GM19043 (cell line): Measurements from ENCODE around the gene BCL7A.
"Not testable (repeated sequence)": the region's sequence is repeated elsewhere in the genome, so short reads cannot be mapped to it uniquely, and the experiment has no call there.

ENCODE experiments used
- ATAC-seq: cut with Tn5 transposase; IDR thresholded peaks from one replicate; pipeline ENCODE4 v1.9.1; 2021; ENCODE audit warnings: low read depth; ENCODE audit not compliant: unreplicated experiment

BCL7A gene

DNA sequence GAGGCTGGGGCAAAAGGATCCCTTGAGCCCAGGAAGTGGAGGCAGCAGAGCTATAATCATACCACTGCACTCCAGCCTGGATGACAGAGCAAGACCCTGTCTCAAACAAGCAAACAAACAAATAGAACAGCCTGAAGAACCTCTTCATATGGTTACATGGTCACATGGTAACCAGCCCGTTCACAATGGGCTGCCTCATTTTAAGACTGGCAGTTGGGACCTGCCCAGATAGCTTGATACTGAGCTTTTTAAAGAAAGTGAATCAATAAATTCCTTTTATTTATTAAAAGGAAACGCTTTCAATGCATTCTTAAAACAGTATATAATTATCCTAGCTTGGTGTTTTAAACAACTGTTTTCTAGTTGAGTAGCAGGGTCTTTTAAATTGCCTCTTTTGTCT lies 67.4 kb downstream of the BCL7A start:
- no peak for ATAC-seq

DNA sequence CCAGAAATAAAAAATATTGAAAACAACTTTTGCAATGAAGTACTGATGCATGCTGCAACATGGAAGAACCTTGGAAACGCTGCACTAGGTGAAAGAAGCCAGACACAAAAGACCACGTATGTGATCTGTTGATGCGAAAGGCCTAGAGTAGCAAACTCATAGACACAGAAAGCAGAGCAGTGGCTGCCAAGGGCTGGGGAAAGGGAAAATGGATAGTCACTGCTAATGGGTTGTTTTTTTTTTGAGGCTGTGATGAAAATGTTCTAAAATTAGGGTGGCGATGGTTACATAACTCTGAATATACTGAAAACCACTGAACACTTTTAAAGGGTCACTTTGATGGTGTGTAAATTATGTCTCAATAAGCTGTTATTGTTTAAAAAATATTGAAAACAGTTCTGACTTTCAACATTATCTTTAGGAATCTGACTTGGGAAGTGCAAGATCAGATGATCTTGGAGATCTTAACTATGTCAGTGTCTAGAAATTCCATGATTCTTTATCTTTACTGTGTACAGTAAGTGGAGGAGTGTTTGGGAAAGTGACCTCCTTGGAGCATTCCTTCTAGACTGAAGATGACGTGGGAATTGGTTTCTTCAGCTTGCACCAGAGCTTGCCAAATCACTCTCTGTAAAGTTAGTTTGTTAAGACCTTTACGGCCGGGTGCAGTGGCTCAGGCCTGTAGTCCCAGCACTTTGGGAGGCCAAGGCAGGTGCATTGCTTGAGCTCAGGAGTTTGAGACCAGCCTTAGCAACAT lies 69.3 kb downstream of the BCL7A start:
- ATAC-seq, result no peak

DNA sequence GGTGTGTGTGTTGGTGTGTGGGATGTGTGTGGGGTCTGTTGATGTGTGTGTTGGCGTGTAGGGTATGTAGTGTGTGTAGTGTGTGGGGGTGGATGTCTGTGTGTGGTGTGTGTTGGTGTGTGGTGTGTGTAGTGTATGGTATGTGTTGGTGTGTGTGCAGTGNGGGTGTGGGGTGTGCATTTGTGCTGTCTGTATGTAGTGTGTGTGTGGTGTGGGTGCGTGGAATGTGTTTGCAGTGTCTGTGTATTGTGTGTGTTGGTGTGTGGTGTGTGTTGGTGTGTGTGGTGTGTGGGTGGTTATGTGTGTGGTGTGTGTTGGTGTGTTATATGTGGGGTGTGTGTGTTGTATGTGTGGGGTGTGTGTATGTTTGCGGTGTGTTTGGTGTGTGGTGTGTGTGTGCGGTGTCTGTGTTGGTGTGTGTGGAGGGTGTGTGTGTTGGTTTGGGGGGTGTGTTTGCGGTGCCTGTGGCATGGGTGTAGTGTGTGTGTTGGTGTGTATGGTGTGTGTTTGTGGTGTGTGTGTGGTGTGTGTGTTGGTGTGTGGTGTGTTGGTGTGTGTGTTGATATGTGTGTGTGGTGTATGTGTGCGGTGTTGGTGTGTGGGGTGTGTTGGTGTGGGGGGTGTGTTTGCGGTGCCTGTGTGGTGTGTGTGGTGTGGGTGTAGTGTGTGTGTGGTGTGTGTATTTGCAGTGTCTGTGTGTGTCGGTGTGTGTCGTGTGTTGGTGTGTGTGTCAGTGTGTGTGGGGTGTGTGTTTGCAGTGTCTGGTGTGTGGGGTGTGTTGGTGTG lies 71.6 kb downstream of the BCL7A start:
- ATAC-seq, result no peak

DNA sequence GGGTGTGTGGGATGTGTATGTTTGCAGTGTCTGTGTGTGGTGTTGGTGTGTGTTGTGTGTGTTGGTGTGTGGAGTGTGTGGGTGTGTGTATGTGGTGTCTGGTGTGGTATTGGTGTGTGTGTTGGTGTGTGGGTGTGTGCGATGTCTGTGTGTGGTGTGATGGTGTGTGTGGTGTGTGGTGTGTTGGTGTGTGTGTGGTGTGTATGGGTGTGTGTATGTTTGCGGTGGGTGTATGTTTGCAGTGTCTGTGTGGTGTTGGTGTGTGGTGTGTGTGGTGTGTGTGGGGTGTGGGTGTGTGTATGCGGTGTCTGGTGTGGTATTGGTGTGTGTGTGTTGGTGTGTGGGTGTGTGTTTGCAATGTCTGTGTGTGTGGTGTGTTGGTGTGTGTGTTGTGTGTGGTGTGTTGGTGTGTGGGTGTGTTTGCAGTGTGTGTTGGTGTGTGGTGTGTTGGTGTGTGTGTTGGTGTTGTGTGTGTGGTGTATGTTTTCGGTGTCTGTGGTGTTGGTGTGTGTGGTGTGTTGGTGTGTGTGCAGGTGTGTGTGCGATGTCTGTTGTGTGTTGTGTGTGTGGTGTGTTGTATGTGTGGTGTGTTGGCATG lies 72.6 kb downstream of the BCL7A start:
- no peak for ATAC-seq

DNA sequence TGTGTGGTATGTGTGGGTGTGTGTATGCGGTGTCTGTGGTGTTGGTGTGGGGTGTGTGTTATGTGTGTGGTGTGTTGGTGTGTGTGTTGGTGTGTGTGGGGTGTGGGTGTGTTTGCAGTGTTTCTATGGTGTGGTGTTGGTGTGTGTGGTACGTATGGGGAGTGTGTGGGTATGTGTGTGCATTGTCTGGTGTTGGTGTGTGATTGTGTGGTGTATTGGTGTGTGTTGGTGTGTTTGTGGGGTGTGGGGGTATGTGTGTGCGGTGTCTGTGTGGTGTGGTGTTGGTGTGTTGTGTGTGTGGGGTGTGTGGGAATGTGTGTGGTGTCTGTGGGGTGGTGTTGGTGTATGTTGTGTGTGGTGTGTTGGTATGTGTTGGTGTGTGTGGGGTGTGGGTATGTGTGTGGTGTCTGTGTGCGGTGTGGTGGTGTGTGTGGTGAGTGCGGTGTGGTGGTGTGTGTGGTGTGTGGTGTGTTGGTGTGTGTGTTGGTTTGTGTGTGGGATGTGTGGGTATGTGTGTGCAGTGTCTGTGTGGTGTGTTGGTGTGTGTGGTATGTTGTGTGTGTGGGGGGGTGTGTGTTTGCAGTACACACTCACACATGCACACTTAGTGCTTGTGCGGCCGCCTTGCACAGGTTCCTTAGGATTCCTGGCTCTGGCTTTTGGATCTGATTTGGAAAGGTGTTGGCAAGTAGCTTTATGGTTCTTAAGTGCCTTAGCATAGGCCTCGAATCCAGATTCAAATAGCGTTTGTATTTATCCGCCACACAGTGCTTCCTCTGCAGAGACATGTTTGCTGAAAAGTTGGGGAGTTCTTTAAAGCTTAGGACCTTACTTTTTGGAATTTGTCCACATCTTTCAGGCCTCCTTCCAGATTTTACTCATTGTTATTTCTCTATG lies 73.3 kb downstream of the BCL7A start:
- no peak for ATAC-seq

DNA sequence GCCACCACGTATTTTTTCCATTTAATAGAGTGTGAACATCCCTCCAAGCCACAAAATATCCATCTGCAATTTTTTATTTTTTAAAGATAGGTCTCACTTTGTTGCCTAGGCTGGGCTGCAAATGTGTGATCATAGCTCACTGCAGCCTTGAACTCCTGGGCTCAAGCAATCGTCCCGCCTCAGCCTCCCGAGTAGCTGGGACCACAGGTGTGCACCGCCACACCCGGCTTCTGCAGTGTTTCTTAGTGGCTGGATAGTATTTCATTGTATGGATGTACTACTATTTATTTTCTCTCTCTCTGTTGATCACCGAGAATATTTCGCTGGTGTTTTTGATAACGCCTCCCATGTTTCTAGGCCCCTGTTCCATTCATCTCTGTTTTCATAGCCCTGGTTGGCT lies 74.3 kb downstream of the BCL7A start:
- no peak for ATAC-seq

DNA sequence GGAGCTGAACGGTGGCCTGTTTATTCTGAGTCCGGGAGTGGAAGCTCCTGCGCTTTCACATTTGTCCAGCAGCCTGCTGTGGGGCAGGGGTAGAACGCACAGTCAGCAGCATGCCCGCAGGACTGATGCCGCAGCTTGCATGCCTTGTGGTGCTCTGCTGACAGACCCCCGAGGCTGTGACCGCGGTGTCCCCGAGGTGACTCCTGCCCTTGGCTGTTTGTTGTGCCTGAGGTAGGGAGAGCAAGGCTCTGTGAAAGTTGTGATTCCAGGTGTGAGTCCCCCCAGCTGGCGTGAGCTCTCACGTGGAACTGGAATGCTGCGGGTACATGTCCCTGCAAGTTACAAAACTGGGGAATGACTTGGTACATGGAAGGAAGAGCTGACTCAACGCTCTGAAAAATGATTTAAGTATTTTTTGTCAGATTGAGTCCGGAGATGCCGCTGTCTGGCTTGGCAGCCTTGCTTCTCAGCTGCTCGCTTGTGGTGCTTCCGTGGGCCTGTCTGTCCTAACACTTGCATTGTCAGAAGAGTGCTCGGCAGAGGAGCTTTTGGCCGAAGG lies 75.0 kb downstream of the BCL7A start:
- no peak for ATAC-seq

DNA sequence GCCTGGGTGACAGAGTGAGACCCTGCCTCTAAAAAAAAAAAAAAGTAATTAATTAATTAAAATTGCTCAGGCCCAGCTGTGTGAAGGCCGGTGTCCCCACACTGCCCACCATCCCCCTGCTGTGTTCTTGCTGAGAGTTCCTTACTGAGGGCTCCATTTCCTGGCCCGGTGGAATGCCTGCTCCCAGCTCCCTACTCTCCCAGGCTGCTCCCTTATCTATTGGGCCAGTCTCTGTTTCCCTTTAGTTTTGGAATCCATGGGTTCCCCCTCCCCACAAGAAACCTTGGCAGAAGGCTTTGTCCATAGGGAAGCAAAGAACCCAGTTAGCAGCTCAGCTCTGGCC lies 75.9 kb downstream of the BCL7A start:
- ATAC-seq, result no peak

DNA sequence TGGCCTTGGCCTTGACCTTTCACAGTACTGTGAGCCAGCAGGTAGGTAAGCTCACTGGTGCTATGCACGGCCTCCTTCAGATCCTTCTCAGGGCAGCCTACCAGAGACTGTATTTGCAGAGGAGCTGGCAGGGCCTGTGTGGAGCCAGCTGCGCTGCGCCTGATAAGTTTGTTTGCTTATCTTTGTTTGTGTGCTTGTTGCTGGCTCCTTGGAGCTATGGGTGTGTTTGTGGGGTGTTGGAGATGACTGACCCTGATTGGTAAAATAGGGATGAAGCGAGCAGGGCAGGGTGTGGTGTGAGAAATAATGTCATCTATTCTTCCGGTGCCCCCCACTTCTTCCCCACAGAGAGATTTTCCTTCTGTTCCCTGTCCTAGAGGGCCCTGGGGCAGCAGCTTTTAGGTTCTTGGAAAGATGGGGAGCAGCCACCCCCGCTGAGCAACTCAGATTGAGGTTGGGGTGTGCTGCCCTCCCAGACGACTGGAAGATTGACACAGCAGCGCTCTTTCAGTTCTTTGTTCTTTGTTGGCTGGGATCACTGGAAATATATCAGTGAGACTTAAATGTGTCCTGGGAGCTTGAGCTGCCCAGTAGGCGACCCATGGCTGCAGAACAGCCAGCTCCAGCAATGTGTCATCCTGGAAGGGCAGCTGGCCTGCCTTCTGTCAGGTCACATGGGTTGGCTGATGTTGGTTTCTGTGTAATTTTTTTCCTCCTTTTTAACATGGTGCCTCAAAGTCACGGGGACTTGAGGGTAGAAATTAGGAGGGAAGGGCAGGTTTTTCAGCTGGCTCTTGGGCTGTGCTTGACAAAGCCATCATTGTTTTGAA lies 76.5 kb downstream of the BCL7A start:
- ATAC-seq, result no peak

DNA sequence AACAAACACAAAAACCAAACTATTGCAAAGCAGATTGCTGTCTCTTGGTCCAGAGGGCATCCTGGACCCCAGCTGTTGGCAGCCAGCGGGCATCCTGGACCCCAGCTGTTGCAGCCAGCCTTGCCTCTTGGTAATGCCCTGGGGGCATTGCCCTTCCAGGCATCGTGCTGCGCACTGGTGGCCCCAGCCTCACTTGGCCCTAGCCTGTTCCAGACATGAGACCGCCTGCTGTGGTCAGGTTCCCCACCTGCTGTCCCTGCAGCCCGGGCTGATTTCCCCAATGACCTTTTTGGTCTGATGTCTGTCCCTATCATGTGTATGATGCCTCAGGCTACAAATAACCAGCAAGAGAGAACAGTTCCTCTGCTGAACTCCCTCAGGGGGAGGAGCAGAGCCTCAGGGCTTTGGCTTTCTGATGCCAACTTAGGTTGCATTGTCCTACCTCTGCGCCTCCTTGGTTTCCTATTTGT lies 77.6 kb downstream of the BCL7A start:
- ATAC-seq, result no peak

DNA sequence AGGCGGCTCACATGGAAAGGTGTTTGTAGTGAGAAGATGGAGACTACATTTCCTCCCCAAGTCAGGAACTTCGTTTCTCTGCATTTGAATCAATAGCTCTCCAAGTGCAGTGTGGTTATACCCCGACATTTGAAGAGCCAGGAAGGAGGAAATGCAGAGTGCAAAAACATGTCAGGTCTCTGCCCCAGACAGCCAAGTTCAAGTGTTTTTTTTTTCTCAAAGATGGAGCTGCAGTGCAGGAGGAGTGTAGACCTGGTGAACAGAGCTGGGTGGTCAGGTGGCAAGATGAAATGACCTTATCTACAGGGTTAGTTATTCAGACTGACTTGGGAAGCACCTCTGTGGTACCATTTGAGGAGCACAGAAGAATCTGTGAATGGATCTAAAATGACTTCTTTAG lies 78.2 kb downstream of the BCL7A start:
- no peak for ATAC-seq

DNA sequence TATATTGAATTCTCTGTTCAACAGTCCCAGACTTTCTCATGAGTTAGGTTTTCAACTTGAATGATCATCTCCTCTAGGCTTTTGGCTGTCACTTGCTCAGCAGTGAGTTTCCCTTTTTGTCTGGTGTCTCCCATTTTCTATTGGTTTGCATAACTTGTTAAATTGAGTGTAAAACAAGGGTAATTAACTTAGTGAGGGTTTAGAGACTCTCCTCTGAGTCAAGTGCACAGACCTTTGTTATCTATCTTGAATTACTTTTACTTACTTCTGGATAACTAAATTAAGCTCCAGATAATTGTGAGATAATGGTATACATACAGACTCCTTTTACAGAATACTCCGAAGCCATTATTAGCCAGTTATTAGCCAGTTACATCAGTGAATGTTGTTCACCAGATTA lies 78.9 kb downstream of the BCL7A start:
- ATAC-seq, result no peak

DNA sequence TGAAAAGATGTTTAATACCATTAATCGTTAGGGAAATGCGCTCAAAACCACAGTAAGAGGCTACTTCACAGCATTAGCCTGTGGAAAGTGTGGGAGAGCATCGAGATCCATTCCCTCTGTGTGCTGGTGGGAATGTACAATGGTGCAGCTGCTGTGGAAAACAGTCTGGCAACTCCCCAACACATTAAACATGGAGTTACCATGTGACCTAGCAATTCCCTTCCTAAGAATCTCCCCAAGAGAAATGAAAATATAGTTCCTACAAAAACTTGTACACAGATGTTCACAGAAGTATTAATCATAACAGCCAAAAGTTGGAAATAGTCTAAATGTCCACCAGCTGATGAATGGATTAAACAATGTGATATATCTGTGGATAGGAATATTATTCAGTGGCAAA lies 80.6 kb downstream of the BCL7A start:
- ATAC-seq, result no peak

DNA sequence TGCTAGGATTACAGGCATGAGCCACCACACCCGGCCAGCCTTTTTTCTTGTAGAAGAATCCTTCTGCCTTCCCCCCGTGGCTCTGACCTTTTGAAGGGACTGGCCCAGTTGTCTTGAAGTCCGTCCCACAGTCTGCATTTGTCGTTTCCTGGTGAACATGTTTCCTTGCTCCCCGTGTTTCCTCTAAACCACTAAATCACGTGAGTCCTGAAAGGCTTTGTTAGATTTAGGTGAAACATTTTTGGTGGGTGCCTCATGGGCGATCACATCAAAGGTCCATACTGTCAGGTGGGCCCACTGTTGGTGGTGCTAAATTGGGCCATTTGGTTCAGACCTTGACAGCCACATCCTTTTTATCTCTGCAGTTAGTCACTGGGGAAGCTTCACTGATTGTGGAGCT lies 83.2 kb downstream of the BCL7A start:
- no peak for ATAC-seq

DNA sequence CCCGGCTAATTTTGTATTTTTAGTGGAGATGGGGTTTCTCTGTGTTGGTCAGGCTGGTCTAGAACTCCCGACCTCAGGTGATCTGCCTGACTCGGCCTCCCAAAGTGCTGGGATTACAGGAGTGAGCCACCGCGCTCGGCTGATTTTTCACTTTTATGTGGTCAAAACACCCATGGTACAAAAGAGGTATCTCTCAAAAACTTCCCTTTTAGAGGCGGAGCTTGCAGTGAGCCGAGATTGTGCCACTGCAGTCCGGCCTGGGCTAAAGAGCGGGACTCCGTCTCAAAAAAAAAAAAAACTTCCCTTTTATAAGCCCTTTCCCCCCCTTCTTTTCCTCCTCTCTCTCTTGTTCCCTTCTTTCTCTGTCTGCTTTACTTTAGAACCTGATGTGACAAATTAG lies 83.8 kb downstream of the BCL7A start:
- ATAC-seq, result not testable (repeated sequence)

DNA sequence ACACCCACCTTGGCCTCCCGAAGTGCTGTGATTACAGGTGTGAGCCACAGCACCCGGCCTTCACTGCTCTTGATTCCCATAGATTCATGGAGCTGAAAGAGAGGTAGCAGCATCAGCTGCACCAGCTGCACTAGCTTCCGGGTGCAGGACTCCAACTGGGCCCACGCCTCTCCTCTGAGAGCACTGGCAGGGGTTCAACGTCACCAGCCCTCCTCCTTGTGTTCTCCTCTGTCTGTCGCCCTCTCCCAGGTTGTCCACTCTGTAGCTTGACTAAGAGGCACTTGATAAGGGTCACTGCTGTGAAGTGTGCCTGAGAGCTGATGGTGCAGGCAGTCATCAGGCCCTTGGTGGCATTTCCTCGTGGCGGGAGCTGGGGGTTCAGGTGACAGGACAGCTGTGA lies 85.2 kb downstream of the BCL7A start:
- ATAC-seq, result no peak

DNA sequence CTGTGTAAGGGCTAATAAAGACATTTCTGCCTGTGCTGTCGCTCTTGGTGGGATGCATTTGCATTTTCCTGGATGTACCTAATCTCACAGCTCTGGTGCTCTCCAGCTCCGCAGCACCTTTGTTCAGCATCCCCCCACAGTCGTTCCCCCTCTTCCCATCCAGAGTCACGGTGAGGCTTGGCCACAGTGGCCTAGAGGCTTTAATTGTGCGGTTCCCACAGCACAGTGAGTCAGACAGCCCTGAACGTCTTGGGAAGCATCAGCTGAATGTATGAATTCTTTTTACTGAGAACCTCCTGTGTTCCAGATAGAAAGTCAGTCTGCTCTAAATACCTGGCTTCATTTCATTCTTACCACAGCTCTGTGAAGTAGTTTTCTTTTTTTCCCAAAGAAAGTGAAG lies 85.6 kb downstream of the BCL7A start:
- ATAC-seq, result no peak

DNA sequence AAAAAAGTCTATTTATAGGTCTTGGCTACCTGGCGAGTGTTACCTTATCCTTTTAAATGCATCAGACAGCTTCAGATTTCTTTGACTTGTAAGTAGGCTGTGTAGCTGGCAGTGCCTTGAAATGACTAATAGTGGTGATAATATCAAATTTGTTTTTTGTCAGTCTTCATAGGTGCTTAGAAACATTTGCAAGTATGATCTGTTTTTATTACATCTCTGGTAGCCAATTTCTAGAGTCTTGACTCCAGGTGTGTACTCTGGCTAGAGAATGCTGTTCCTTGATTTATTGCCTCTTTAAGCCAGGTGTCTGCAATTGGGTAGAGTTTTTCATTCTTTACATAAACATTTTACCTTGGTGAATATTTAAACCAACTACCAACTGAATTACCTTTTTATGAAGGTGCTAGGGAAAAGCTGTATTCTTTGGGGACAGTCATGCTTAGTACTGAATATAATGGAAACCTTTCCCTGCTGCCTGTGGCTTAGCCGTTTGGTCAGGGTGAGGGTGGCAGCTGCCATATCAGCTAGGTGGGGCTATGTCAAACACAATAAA lies 89.5 kb downstream of the BCL7A start:
- no peak for ATAC-seq
